ENCODE measurements around the gene POLR2A. TPM values are rescaled to one million over a fixed set of nuclear protein-coding genes. Genes with fewer than 3 reads are reported as not detected.

Gene POLR2A
- total RNA-seq, 2 experiments from 2014 or later, result 84.2 to 264 TPM

DNA sequence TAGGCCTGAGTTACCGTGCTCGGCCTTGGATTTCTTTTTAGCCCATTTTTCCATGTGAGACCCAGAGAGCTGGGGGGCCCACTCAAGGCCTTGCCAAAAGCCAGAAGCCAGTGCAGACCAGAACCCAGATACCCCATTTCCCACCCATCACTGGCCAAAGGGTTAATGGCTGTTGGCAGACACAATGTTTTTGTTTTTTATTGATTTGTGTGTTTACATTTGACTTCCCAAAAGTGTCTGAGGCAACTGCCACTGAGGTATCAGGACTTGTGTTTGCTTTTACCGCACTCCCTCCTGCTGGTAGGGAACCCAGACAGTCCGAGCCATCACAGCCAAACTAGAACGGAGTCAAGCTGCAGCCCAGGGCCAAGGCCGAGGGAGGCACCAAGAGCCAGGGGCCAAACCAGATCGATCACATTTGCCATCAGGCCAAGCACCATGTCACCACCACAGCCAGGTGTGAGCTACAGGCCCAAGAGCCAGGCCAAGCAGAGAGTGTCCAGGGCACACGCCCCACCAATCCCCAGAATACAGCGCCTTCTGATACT, 57.0 kb downstream of the POLR2A start:
- POLR2A ChIA-PET, result no interaction called here
- no peak overlapping the region for H3K4me3 ChIP-seq (ENCODE audit: low read depth, low read length, poor library complexity, severe bottlenecking)
- H3K9me3 ChIP-seq (ENCODE audit: low read length), result 0 out of 2 replicates have a peak, but pooled peaks cover 4% of the 10 kb centered on the region
- CTCF ChIA-PET (ENCODE audit: unreplicated experiment), result no interaction called here
- H3K79me2 ChIP-seq (ENCODE audit: insufficient read depth, low read depth, low read length), result no peaks in the 10 kb centered on the region
- no peaks in the 10 kb centered on the region for H4K20me1 ChIP-seq (ENCODE audit: insufficient read depth, low read length)
- no peak overlapping the region for H2AFZ ChIP-seq (ENCODE audit: low read length)
- H3K4me1 ChIP-seq (ENCODE audit: insufficient read depth, low read length, poor library complexity, severe bottlenecking), result no peaks in the 10 kb centered on the region
- no peak for DNase-seq (ENCODE audit: low spot score)
- H3K9me2 ChIP-seq (ENCODE audit: insufficient read depth, low read length), result no peaks in the 10 kb centered on the region
- intact Hi-C loops (cut with micrococcal nuclease; ENCODE audit: unreplicated experiment), result no loop called here
- no peaks in the 10 kb centered on the region for H3K36me3 ChIP-seq (ENCODE audit: insufficient read depth, low read length)
- no TSS peak for BruUV-seq (replicated peaks)
- no peak overlapping the region for H3K4me2 ChIP-seq (ENCODE audit: low read length)
- H3K27ac ChIP-seq (ENCODE audit: low read depth, low read length, poor library complexity, severe bottlenecking), result no peak overlapping the region
- TF ChIP-seq CTCF (conservative IDR thresholded peaks at IDR 0.05; ENCODE audit: low read length) (no peak), EZH2phosphoT487 (IDR thresholded peaks at IDR 0.05; ENCODE audit: borderline replicate concordance, low read depth, low read length) (no peak)

- CTCF ChIA-PET (ENCODE audit: unreplicated experiment), result no interaction called here
- POLR2A ChIA-PET, result no interaction called here
- intact Hi-C loops (cut with micrococcal nuclease; ENCODE audit: unreplicated experiment), result no loop called here
These were observed 60.7 kb downstream of the POLR2A start for GRCh38 chr17:7544911-7545310.

More at GRCh38 chr17:7544911-7545310, 60.7 kb downstream of the POLR2A start:
- Histone ChIP-seq H3K79me2 (ENCODE audit: insufficient read depth, low read depth, low read length) (no peaks in the 10 kb centered on the region), H3K4me2 (ENCODE audit: low read length) (no peak overlapping the region), H3K9me2 (ENCODE audit: insufficient read depth, low read length) (no peaks in the 10 kb centered on the region), H2AFZ (ENCODE audit: low read length) (no peak overlapping the region), H3K4me3 (ENCODE audit: low read depth, low read length, poor library complexity, severe bottlenecking) (no peak overlapping the region), H3K4me1 (ENCODE audit: insufficient read depth, low read length, poor library complexity, severe bottlenecking) (no peaks in the 10 kb centered on the region), H4K20me1 (ENCODE audit: insufficient read depth, low read length) (no peaks in the 10 kb centered on the region), H3K9me3 (ENCODE audit: low read length) (no peaks in the 10 kb centered on the region), H3K36me3 (ENCODE audit: insufficient read depth, low read length) (no peaks in the 10 kb centered on the region), H3K27ac (ENCODE audit: low read depth, low read length, poor library complexity, severe bottlenecking) (no peak overlapping the region)
- TF ChIP-seq EZH2phosphoT487 (IDR thresholded peaks at IDR 0.05; ENCODE audit: borderline replicate concordance, low read depth, low read length) (no peak), CTCF (conservative IDR thresholded peaks at IDR 0.05; ENCODE audit: low read length) (no peak)
- DNase-seq (ENCODE audit: low spot score), result no peak
- BruUV-seq (replicated peaks), result no TSS peak
